Measurements from ENCODE around the gene MRPL12.

- no peak for TF ChIP-seq CTCF (IDR thresholded peaks at IDR 0.05)
- TF ChIP-seq EZH2 (IDR thresholded peaks at IDR 0.05): no peak
Measured at GRCh38 chr17:81683208-81683583, 20.0 kb upstream of the MRPL12 start.

All from neural progenitor cell (in vitro differentiated cells).